ENCODE data around the gene PSMD14.
"Not testable (repeated sequence)": the region's sequence is repeated elsewhere in the genome, so short reads cannot be mapped to it uniquely, and the experiment has no call there.

The PSMD14 gene

GRCh38 chr2:161355106-161355505 lies 46.9 kb downstream of the PSMD14 start:
- H3K36me3 Mint-ChIP-seq, result peaks cover 9% of the 10 kb centered on the region
- no peak overlapping the region for H3K4me3 Mint-ChIP-seq
- H3K9me3 Mint-ChIP-seq (ENCODE audit: low read depth), result no peaks in the 10 kb centered on the region
- peaks cover 29% of the 10 kb centered on the region for H3K4me1 Mint-ChIP-seq (ENCODE audit: low read depth)
- no peaks in the 10 kb centered on the region for H3K27me3 Mint-ChIP-seq
- no peak overlapping the region for H3K27ac Mint-ChIP-seq

DNA sequence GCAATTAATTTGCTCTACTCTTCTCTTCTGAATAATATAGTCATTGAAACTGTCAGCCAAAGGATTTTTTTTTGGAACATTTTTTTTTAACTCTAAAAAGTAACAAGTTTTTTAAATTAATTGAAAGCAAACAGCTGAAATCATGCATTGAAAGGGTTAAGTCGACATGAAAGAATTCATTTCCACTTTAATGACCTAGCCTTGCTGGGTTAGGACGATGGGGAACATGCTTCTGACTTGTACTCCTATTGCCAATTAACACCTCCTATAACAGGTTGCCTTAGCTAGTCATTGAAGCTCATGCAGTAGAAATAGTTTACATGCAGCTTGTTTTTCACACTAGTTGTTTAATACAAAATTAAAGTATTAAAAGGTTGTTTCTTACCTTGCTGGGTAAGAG lies 47.8 kb downstream of the PSMD14 start:
- no peak overlapping the region for H3K4me3 Mint-ChIP-seq
- peaks cover 25% of the 10 kb centered on the region for H3K4me1 Mint-ChIP-seq (ENCODE audit: low read depth)
- no peak overlapping the region for H3K27ac Mint-ChIP-seq
- peaks cover 5% of the 10 kb centered on the region for H3K36me3 Mint-ChIP-seq
- H3K27me3 Mint-ChIP-seq, result no peaks in the 10 kb centered on the region
- H3K9me3 Mint-ChIP-seq (ENCODE audit: low read depth), result no peaks in the 10 kb centered on the region

DNA sequence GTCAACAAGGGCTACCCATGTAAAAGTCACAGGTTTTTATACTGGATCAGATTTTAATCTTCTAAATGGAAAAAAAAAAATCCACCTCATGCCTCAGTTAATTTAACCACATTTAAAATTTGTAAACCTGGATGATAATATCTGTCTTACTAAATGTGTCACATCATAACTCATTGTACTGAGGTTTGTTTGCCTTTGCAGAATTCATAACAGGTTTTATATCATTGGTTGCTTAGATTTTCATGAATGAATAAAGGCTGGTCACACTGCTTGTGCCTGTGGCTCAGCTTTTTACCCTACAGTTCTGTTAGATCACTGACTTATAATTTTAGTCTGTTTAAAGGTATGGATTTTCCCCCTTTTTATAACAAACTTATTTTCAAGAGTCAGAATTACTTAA lies 48.9 kb downstream of the PSMD14 start:
- Mint-ChIP-seq H3K9me3 (ENCODE audit: low read depth) (no peaks in the 10 kb centered on the region), H3K36me3 (peaks cover 11% of the 10 kb centered on the region), H3K27ac (no peak overlapping the region), H3K4me3 (no peak overlapping the region), H3K4me1 (ENCODE audit: low read depth) (peaks cover 21% of the 10 kb centered on the region), H3K27me3 (no peaks in the 10 kb centered on the region)

GRCh38 chr2:161358838-161359237 lies 50.6 kb downstream of the PSMD14 start:
- Mint-ChIP-seq H3K27me3 (no peaks in the 10 kb centered on the region), H3K27ac (no peak overlapping the region), H3K36me3 (peaks cover 13% of the 10 kb centered on the region), H3K4me1 (ENCODE audit: low read depth) (peaks cover 14% of the 10 kb centered on the region), H3K4me3 (no peak overlapping the region), H3K9me3 (ENCODE audit: low read depth) (peaks cover 4% of the 10 kb centered on the region)

- not testable (repeated sequence) for H3K4me3 Mint-ChIP-seq; H3K27me3 Mint-ChIP-seq; H3K27ac Mint-ChIP-seq; H3K9me3 Mint-ChIP-seq (ENCODE audit: low read depth)
- peaks cover 13% of the 10 kb centered on the region for H3K36me3 Mint-ChIP-seq
- peaks cover 11% of the 10 kb centered on the region for H3K4me1 Mint-ChIP-seq (ENCODE audit: low read depth)
Measured at GRCh38 chr2:161360095-161360654, 52.0 kb downstream of the PSMD14 start.

DNA sequence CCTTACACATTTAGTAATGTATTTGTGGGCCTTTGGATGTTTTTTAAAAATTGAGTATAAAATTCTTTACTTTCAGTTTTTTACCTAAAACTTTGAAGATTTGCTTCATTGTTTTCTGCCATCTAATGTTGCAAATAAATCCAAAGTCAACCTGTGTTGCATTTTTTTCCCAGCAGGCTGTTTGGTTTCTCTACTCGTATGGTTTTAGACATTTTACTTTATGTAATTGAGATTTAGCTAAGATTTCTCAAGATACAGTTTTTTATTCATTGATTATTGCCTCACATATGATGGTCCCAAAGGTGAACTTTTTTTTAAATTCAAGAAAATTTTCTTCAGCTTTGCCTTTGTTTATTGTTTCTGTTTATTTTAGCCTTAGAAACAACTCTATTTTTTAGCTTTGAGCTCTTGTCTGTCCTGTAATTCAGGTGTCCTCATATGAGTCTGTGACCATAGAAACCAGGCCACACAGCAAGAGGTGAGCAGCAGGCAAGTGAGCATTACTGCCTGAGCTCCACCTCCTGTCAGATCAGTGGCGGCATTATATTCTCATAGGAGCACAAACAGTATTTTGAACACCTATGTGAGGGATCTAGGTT lies 54.4 kb downstream of the PSMD14 start:
- peaks cover 21% of the 10 kb centered on the region for H3K36me3 Mint-ChIP-seq
- H3K4me3 Mint-ChIP-seq, result no peak overlapping the region
- H3K9me3 Mint-ChIP-seq (ENCODE audit: low read depth), result peaks cover 4% of the 10 kb centered on the region
- no peaks in the 10 kb centered on the region for H3K27me3 Mint-ChIP-seq
- no peak overlapping the region for H3K27ac Mint-ChIP-seq
- H3K4me1 Mint-ChIP-seq (ENCODE audit: low read depth), result no peaks in the 10 kb centered on the region

GRCh38 chr2:161367675-161368074 lies 59.5 kb downstream of the PSMD14 start:
- Mint-ChIP-seq H3K27me3 (no peaks in the 10 kb centered on the region), H3K27ac (no peak overlapping the region), H3K4me1 (ENCODE audit: low read depth) (no peaks in the 10 kb centered on the region), H3K4me3 (no peak overlapping the region), H3K9me3 (ENCODE audit: low read depth) (peaks cover 4% of the 10 kb centered on the region), H3K36me3 (peaks cover 25% of the 10 kb centered on the region)

DNA sequence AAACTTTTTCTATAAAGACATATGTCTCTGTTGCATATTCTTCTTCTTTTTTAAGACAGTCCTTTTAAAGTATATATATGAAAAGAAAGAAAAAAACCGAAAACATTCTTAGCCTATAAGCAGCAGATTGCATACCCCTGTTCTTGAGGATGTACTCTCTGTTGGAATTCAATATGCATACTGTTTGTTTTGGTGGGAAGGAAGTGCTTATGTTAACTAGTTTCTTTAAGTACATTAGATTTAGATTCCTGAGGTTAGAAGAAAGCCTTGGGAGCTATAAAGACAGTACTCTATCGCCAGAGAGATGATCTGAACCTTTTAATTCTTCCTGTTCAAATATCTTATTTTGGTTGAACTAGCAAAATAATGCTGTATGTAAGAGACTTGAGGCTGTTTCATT lies 61.1 kb downstream of the PSMD14 start:
- no peaks in the 10 kb centered on the region for H3K9me3 Mint-ChIP-seq (ENCODE audit: low read depth)
- H3K4me3 Mint-ChIP-seq, result no peak overlapping the region
- H3K27ac Mint-ChIP-seq, result no peak overlapping the region
- H3K27me3 Mint-ChIP-seq, result no peaks in the 10 kb centered on the region
- no peaks in the 10 kb centered on the region for H3K4me1 Mint-ChIP-seq (ENCODE audit: low read depth)
- peaks cover 23% of the 10 kb centered on the region for H3K36me3 Mint-ChIP-seq

GRCh38 chr2:161370981-161371380 lies 62.8 kb downstream of the PSMD14 start:
- Mint-ChIP-seq H3K27ac (no peak overlapping the region), H3K27me3 (no peaks in the 10 kb centered on the region), H3K4me3 (no peak overlapping the region), H3K4me1 (ENCODE audit: low read depth) (no peaks in the 10 kb centered on the region), H3K36me3 (peaks cover 29% of the 10 kb centered on the region), H3K9me3 (ENCODE audit: low read depth) (no peaks in the 10 kb centered on the region)

DNA sequence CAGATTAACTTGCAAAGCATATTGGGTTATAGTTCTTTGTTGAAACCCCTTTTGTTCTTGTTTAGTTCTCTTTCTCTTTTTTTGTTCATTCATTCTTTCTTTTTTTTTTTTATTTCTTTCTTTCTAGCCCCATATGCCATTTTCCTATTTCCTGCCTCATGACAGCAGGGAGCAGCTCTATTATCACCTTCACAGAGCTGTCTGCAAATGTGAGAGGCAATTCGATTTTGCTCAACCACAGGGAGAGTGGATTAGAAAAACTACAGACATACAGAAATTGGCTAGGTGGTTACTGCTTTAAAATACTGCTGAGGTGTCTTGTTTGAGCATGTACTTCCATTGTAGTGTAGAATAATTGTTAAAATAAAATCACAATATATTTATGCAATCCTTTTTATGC lies 63.6 kb downstream of the PSMD14 start:
- no peak overlapping the region for H3K27ac Mint-ChIP-seq
- H3K4me3 Mint-ChIP-seq, result no peak overlapping the region
- H3K36me3 Mint-ChIP-seq, result peaks cover 26% of the 10 kb centered on the region
- H3K9me3 Mint-ChIP-seq (ENCODE audit: low read depth), result no peaks in the 10 kb centered on the region
- no peaks in the 10 kb centered on the region for H3K27me3 Mint-ChIP-seq
- H3K4me1 Mint-ChIP-seq (ENCODE audit: low read depth), result no peaks in the 10 kb centered on the region

DNA sequence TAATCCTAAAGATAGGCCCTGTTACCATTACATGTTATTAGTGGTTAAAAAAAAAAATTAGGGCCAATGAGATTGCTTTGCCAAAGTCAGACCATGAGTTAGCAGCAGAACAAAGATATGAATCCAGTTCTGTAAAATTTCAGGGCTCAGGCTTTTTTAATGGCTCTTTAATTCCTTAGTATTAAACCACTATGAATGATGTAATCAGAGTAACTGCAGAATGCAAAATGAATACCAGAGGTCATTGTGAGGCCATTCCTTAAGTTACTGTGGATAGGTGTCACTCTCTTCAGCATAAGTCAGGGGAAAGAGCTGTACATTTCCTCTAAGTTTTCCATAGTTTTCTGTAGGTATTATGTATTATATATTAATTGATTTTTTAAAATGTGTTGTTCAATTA lies 65.7 kb downstream of the PSMD14 start:
- H3K36me3 Mint-ChIP-seq, result peaks cover 31% of the 10 kb centered on the region
- H3K4me3 Mint-ChIP-seq, result no peak overlapping the region
- H3K27me3 Mint-ChIP-seq, result no peaks in the 10 kb centered on the region
- H3K9me3 Mint-ChIP-seq (ENCODE audit: low read depth), result no peaks in the 10 kb centered on the region
- no peak overlapping the region for H3K27ac Mint-ChIP-seq
- H3K4me1 Mint-ChIP-seq (ENCODE audit: low read depth), result no peaks in the 10 kb centered on the region

GRCh38 chr2:161374446-161374845 lies 66.2 kb downstream of the PSMD14 start:
- Mint-ChIP-seq H3K27ac (no peak overlapping the region), H3K9me3 (ENCODE audit: low read depth) (no peaks in the 10 kb centered on the region), H3K36me3 (peaks cover 28% of the 10 kb centered on the region), H3K27me3 (no peaks in the 10 kb centered on the region), H3K4me1 (ENCODE audit: low read depth) (no peaks in the 10 kb centered on the region), H3K4me3 (no peak overlapping the region)

DNA sequence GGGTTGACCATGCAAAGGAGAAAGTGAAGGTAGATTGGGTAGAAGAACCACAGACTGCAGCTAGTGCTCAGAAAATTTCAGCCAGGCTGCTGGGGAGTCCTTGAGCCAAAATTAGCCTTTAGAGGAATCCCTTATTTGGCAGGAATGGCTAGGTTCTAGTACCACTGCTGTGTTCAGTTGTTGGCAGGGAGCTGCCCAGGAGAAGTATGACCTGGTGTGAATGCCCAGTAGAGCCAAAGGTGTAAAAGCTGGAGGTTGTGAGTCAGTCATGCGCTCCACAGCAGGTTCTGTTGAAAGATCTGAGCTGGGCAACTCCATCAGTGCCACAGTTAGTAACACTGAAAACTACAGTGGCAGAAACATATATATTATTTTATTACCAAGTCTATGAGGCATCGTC lies 71.5 kb downstream of the PSMD14 start:
- Mint-ChIP-seq H3K4me3 (no peak overlapping the region), H3K36me3 (peaks cover 18% of the 10 kb centered on the region), H3K27ac (no peak overlapping the region), H3K4me1 (ENCODE audit: low read depth) (peaks cover 8% of the 10 kb centered on the region), H3K9me3 (ENCODE audit: low read depth) (no peaks in the 10 kb centered on the region), H3K27me3 (no peaks in the 10 kb centered on the region)

- H3K9me3 Mint-ChIP-seq (ENCODE audit: low read depth), result no peaks in the 10 kb centered on the region
- peaks cover 12% of the 10 kb centered on the region for H3K4me1 Mint-ChIP-seq (ENCODE audit: low read depth)
- H3K27me3 Mint-ChIP-seq, result no peaks in the 10 kb centered on the region
- no peak overlapping the region for H3K4me3 Mint-ChIP-seq
- peaks cover 15% of the 10 kb centered on the region for H3K36me3 Mint-ChIP-seq
- no peak overlapping the region for H3K27ac Mint-ChIP-seq
Measured at GRCh38 chr2:161381546-161381945, 73.3 kb downstream of the PSMD14 start.

DNA sequence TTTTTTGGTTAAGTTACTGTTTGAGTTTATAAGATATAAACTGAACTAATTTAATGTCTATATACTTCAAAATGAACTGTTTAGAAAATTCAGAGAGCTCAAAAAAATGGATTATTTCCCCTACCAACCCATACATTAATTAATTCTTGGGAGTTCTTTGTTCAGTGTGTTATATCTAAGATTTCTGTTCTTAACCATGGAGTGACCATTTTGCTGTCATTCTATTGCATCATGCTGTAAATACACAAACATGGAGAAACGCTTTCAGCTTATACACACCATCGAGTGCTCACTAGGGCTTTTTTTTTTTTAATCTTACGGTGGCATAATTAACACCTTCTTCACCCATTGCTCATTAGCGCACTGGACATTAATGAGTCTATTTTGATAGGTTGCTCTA lies 74.5 kb downstream of the PSMD14 start:
- H3K27me3 Mint-ChIP-seq, result no peaks in the 10 kb centered on the region
- no peak overlapping the region for H3K27ac Mint-ChIP-seq
- H3K4me3 Mint-ChIP-seq, result no peak overlapping the region
- no peaks in the 10 kb centered on the region for H3K9me3 Mint-ChIP-seq (ENCODE audit: low read depth)
- H3K4me1 Mint-ChIP-seq (ENCODE audit: low read depth), result peaks cover 12% of the 10 kb centered on the region
- H3K36me3 Mint-ChIP-seq, result peaks cover 17% of the 10 kb centered on the region

DNA sequence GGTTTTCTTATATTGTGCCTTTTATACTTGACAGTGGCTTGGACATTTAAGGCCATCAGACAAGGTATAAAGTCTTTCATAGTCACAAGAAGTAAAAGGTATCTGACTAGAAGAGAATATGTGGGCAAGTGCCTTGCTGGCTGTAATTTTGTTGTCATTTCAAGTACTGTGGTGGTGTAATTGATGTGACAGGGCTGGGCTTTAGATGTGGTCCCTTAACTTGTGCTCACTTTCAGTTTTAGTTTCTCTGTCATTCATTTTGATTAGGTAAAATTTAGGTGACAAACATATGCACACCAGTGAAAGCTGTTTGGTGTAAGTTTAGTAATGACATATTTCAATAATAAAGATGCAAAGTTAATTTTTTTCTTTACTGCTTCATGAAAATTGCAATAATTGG lies 76.6 kb downstream of the PSMD14 start:
- H3K4me3 Mint-ChIP-seq, result no peak overlapping the region
- no peaks in the 10 kb centered on the region for H3K9me3 Mint-ChIP-seq (ENCODE audit: low read depth)
- peaks cover 13% of the 10 kb centered on the region for H3K36me3 Mint-ChIP-seq
- H3K4me1 Mint-ChIP-seq (ENCODE audit: low read depth), result peaks cover 12% of the 10 kb centered on the region
- H3K27me3 Mint-ChIP-seq, result no peaks in the 10 kb centered on the region
- H3K27ac Mint-ChIP-seq, result no peak overlapping the region

All from activated naive CD8-positive, alpha-beta T cell (primary cell).